Esophagus muscularis mucosa (tissue), 4 donors: ENCODE results near the gene CTSW. TPM values are rescaled to one million over a fixed set of nuclear protein-coding genes. Genes with fewer than 3 reads are reported as not detected.
A peak's percentile ranks its signal among the peaks of the same experiment; 100 is the strongest.

Experiments
- DNase-seq: peaks from one replicate; pipeline ENCODE4 v3.0.0-alpha.2; 2017; ENCODE audit errors: extremely low spot score
- H3K27ac ChIP-seq, 4 donors: fragments of 200-600 bp; sonication (generic); replicated peaks in 1 of 4; 1 replicate in 3 of 4; 2 replicates in 1 of 4; pipeline ENCODE4 v1.5.1; 2016 to 2019; ENCODE audit warnings: mild to moderate bottlenecking in 1 of 4
- H3K27me3 ChIP-seq, 4 donors: fragments of 200-600 bp; sonication (generic); one replicate each; pipeline versions ENCODE4 v1.5.1 to v1.6.0; 2016 to 2019
- H3K36me3 ChIP-seq, 4 donors: fragments of 200-600 bp; sonication (generic); one replicate each; pipeline ENCODE4 v1.5.1; 2016 to 2019
- H3K4me1 ChIP-seq, 4 donors: fragments of 200-600 bp; sonication (generic); one replicate each; pipeline ENCODE4 v1.5.1; 2016 to 2019
- H3K4me3 ChIP-seq, 4 donors: fragments of 200-600 bp; sonication (generic); 1 replicate in 2 of 4; 2 replicates in 2 of 4; pipeline ENCODE4 v1.5.1; 2016 to 2019; ENCODE audit warnings: mild to moderate bottlenecking in 4 of 4, moderate library complexity in 1 of 4
- H3K9me3 ChIP-seq, 4 donors: fragments of 200-600 bp; sonication (generic); 1 replicate in 3 of 4; 2 replicates in 1 of 4; pipeline ENCODE4 v1.5.1; 2016 to 2019
- EP300 ChIP-seq: sonication (generic); formaldehyde crosslinking; IDR thresholded peaks from one replicate; pipeline ENCODE4 v1.6.1; 2017; ENCODE audit warnings: antibody characterized with exemption
- POLR2A ChIP-seq: fragments of 450-650 bp; IDR thresholded peaks from one replicate; pipeline ENCODE4 v1.6.1; 2017; ENCODE audit warnings: antibody characterized with exemption, moderate library complexity, mild to moderate bottlenecking, low read depth
- POLR2AphosphoS5 ChIP-seq, 2 donors: sonication (generic); formaldehyde crosslinking; IDR thresholded peaks; one replicate each; pipeline ENCODE4 v1.6.1; 2017; ENCODE audit warnings: antibody characterized with exemption in 2 of 2
- WGBS: methylation state at CpG from one replicate; pipeline ENCODE4 v1.1.5; 2018; 5-methylcytosine and 5-hydroxymethylcytosine counted together
- intact Hi-C: fragments of 100-400 bp; cut with DNase I; formaldehyde crosslinking; loops from one replicate; pipeline ENCODE4 v1.15.1; 2023
- total RNA-seq, 4 donors: library from RNA; depleted of rRNA; stranded (reverse); fragments of >200 nt; gene quantifications; one replicate each; pipeline versions ENCODE4 v1.1.0 to v1.2.1, GENCODE V29; 2016
- TF ChIP-seq, protein P1 (sequence below), 3 experiments: fragments of 200-600 bp in 2 of 3; fragments of 450-650 bp in 1 of 3; sonication (generic) in 2 of 3; IDR thresholded peaks; one replicate each; pipeline ENCODE4 v1.5.1; 2017 to 2019; ENCODE audit warnings: antibody characterized with exemption in 3 of 3, mild to moderate bottlenecking in 2 of 3, moderate library complexity in 1 of 3

Gene CTSW
- total RNA-seq, 4 donors from 2014 or later, result 0.83 to 2.7 (median 1.5) TPM

DNA sequence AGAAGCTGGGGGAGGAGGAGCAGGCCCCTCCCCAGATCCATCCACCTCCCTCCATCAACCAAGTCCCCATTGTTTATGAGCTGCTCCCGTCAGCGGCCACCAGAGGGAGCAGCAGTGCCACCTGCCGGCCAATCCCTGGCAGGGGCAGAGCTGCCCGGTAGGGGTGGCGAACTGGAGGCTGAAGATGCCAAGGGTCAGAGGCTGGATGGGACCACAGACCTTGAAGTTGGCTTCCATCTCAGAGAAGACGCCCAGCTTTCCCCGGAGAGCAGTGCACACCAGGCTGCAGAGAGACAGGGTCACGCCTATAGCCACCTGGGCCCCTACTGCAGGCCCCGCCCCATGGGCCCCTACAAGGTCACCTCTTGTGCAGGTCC, 5.1 kb downstream of the CTSW start:
- Histone ChIP-seq H3K9me3 (no peaks in the 10 kb centered on the region), H3K4me3 (no peak overlapping the region), H3K27ac (peak overlapping the region; percentile 39 to 57 (median 47)), H3K4me1 (peaks cover 21 to 50% (median 39%) of the 10 kb centered on the region in 4 donors), H3K36me3 (peaks cover 8 to 48% (median 44%) of the 10 kb centered on the region in 4 donors), H3K27me3 (no peaks in the 10 kb centered on the region)
- intact Hi-C loops, result loop anchor here (1.0 to 5.0 kb wide), 2 partner anchors 103 to 118 kb away; partner anchors contain the start of genes BANF1 and EIF1AD
- TF ChIP-seq POLR2AphosphoS5 (IDR thresholded peaks at IDR 0.05), result peak; percentile 57 to 87
- TF ChIP-seq POLR2A, result no peak
- no peak for TF ChIP-seq EP300
- TF ChIP-seq, protein P1, sequence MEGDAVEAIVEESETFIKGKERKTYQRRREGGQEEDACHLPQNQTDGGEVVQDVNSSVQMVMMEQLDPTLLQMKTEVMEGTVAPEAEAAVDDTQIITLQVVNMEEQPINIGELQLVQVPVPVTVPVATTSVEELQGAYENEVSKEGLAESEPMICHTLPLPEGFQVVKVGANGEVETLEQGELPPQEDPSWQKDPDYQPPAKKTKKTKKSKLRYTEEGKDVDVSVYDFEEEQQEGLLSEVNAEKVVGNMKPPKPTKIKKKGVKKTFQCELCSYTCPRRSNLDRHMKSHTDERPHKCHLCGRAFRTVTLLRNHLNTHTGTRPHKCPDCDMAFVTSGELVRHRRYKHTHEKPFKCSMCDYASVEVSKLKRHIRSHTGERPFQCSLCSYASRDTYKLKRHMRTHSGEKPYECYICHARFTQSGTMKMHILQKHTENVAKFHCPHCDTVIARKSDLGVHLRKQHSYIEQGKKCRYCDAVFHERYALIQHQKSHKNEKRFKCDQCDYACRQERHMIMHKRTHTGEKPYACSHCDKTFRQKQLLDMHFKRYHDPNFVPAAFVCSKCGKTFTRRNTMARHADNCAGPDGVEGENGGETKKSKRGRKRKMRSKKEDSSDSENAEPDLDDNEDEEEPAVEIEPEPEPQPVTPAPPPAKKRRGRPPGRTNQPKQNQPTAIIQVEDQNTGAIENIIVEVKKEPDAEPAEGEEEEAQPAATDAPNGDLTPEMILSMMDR (IDR thresholded peaks at IDR 0.05), result peak; percentile 97 to 98 (median 98)
- 0% methylated on average over 3 of the region's 9 CpGs for WGBS
- no peak for DNase-seq

DNA sequence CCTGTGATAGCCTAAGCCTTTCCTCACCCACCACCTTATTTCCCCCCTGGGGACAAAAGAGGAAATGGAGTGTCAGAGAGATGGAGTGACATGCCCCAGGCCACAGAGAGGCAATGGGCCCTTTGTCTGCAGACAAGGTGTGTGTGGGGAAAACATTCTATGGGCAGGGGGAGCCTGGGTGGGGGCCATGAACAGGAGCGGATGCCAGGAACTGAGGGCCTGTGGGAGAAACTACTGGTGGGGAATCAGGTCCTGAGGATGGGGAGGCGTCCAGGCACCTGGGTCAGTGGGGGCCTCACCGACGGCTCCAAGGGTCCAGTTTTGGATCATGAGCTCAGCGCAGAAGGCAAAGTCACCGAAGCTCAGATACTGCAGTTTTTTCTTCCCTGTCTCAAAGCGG, 5.6 kb downstream of the CTSW start:
- 91% methylated on average over 7 of the region's 7 CpGs for WGBS

DNA sequence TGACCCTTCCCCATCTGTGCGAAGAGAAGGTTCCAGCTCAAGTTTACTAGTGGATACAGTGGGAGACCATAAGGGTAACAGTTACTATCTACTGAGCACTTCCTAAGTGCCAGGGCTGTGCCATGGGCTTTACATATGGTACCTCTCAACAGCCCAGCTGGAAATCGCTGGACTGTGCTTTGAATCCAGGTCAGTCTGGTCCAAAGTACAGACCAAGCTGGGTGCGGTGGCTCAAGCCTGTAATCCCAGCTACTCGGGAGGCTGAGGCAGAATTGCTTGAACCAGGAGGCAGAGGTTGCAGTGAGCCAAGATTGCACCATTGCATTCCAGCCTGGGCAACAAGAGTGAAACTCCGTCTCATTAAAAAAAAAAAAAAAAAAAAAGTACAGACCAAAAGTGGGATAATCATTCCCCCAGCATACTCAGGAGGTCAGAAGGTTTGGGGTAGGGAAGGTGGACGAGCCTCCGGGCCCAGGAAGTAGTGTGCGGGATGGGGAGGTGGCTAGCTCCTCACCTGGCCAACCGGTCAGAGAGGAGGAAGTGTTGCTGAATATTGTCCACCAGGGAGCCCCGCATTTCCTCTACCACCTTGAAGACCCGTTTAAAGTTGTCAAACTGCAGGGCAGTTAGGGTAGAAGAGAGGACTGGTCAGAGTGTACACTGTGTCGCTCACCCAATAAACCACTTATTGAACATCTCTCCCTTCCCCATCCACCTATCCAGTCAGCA, 6.3 kb downstream of the CTSW start:
- TF ChIP-seq EP300 (no peak), POLR2A (no peak), POLR2AphosphoS5 (IDR thresholded peaks at IDR 0.05) (no peak)
- TF ChIP-seq, protein P1 (IDR thresholded peaks at IDR 0.05), result no peak
- H3K4me3 ChIP-seq, result no peak overlapping the region
- no peak for DNase-seq
- peak overlapping the region in 2 of 4 donors; percentile 39 to 99 for H3K27ac ChIP-seq
- no peaks in the 10 kb centered on the region for H3K27me3 ChIP-seq
- H3K4me1 ChIP-seq, result peaks cover 26 to 60% (median 47%) of the 10 kb centered on the region in 4 donors
- no peaks in the 10 kb centered on the region for H3K9me3 ChIP-seq
- intact Hi-C loops, result loop anchor here (5.0 kb wide), 1 partner anchor 116 kb away; the partner anchor contains the start of genes BANF1 and EIF1AD
- 85% methylated on average over 12 of the region's 12 CpGs for WGBS
- peaks cover 8 to 48% (median 44%) of the 10 kb centered on the region in 4 donors for H3K36me3 ChIP-seq

More for the DNA sequence above, 5.6 kb downstream of the CTSW start:
- H3K4me1 ChIP-seq, result peaks cover 26 to 55% (median 44%) of the 10 kb centered on the region in 4 donors
- H3K27me3 ChIP-seq, result no peaks in the 10 kb centered on the region
- DNase-seq, result no peak
- H3K9me3 ChIP-seq, result no peaks in the 10 kb centered on the region
- TF ChIP-seq EP300 (no peak), POLR2AphosphoS5 (IDR thresholded peaks at IDR 0.05) (no peak), POLR2A (no peak)
- TF ChIP-seq, protein P1 (IDR thresholded peaks at IDR 0.05), result no peak
- intact Hi-C loops, result loop anchor here (5.0 kb wide), 1 partner anchor 117 kb away; the partner anchor contains the start of genes BANF1 and EIF1AD
- no peak overlapping the region for H3K4me3 ChIP-seq
- H3K36me3 ChIP-seq, result peaks cover 8 to 48% (median 44%) of the 10 kb centered on the region in 4 donors
- H3K27ac ChIP-seq, result peak overlapping the region; percentile 39 to 57 (median 47)

DNA sequence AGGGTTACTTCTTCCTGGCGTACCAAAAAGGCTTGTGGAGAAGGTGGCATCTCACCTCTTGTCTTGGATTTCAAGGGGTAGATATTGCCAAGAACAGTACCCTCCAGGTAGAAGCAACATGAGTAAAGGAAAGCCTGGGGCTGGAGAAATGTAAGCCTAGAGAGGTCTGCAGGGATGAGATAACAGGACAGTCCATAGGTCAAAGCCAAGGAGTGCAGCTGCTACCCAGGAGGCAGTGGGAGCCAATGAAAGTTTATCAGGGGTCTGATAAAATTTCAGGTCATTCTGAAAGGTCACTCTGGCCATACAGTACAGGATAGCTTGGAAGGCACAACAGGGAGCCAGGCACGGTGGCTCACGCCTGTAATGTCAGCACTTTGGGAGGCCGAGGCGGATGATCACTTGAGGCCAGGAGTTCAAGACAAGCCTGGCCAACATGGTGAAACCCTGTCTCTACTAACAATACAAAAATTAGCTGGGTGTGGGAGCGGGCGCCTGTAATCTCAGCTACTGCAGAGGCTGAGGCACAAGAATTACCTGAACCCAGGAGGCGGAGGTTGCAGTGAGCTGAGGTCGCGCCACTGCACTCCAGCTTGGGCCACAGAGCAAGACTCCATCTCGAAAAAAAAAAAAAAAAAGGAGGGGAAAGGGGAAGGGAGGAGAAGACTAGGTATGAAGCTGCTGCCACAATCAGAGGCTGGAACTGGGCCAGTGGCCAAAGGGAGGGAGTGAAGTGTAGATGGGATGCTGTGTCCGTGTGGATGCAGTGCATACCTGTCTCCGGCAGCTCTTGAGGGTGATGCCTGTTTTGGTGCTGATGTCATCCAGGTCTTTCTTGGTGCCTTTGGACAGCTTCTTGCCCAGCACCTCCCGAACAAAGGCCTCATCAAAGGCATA, 7.4 kb downstream of the CTSW start:
- WGBS, result 84% methylated on average over 14 of the region's 14 CpGs
- Histone ChIP-seq H3K27me3 (no peaks in the 10 kb centered on the region), H3K36me3 (peaks cover 8 to 47% (median 41%) of the 10 kb centered on the region in 4 donors), H3K4me3 (peak overlapping the region; percentile 71 to 84 (median 78)), H3K9me3 (no peaks in the 10 kb centered on the region), H3K4me1 (peaks cover 31 to 71% (median 58%) of the 10 kb centered on the region in 4 donors), H3K27ac (peak overlapping the region; percentile 96 to 100 (median 98))
- DNase-seq, result no peak
- intact Hi-C loops, result loop anchor here (5.0 kb wide), 1 partner anchor 115 kb away; the partner anchor contains the start of genes BANF1 and EIF1AD
- TF ChIP-seq POLR2A (no peak), POLR2AphosphoS5 (IDR thresholded peaks at IDR 0.05) (no peak), EP300 (no peak)
- TF ChIP-seq, protein P1 (IDR thresholded peaks at IDR 0.05), result no peak
